ENCODE data around the gene RAE1.

RAE1 gene, protein sequence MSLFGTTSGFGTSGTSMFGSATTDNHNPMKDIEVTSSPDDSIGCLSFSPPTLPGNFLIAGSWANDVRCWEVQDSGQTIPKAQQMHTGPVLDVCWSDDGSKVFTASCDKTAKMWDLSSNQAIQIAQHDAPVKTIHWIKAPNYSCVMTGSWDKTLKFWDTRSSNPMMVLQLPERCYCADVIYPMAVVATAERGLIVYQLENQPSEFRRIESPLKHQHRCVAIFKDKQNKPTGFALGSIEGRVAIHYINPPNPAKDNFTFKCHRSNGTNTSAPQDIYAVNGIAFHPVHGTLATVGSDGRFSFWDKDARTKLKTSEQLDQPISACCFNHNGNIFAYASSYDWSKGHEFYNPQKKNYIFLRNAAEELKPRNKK

DNA sequence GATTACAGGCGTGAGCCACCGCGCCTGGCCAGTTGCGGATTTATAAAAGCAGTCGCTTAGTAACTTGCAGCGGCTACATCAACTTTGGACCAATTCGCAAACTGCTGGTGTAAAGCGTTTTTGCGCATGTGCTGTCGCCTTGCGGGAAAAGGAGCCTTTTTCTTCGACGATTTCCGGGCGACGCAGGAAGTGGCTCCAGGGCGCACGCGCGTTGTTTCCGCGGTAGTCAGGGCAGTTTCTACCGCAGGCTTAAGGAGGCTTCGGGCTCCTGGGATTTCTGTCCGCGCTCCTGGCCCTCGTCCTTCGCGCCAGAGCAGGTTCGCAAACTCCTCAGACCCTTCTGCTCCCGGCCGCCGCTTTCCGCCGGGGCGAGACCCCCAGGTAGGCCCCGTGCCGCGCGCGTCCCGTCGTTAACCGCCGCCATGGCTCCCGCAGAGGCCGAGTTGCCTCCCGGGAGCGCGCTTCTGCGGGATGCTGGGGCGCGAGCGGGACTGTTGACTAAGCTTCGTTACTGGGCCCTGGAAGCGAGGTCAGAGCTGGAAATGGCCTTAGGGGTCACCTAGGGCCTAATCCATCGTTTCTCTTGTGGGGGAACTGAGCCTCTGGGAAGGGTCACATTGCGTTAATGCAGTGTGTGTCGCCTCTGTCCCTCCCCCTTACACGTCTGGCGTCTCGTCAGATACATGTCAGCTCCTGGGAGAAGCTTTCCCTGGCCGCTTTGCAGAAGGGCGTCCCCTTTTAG is at the start of gene RAE1:
TSS of gene RAE1 (plus strand) at position 214 of the 742 bp plus-strand sequence. CDS start 2,784 bp downstream, outside the sequence.
- DNase-seq (ENCODE audit: low read depth), result peak; percentile 91

DNA sequence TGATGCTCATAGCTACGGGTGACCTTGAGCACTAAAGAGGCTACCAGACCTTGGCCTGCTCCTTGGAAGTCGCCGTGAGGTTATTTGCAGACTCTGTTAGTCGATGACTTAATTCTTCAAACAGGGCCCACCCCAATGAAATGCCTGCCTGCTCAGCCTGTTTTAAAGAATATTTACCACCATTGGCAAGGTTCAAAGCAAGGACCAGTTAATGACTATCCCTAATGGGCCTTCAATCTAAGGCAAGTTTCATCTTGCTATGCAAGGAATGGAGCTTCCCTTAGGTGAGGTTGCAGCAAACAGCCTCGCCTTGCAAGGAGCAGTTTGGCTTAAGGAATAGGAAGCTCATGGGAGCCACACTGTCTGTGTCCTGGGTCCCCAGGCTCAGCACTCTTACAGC is 44.3 kb upstream of the RAE1 start:
- no peak for DNase-seq (ENCODE audit: low read depth)

DNA sequence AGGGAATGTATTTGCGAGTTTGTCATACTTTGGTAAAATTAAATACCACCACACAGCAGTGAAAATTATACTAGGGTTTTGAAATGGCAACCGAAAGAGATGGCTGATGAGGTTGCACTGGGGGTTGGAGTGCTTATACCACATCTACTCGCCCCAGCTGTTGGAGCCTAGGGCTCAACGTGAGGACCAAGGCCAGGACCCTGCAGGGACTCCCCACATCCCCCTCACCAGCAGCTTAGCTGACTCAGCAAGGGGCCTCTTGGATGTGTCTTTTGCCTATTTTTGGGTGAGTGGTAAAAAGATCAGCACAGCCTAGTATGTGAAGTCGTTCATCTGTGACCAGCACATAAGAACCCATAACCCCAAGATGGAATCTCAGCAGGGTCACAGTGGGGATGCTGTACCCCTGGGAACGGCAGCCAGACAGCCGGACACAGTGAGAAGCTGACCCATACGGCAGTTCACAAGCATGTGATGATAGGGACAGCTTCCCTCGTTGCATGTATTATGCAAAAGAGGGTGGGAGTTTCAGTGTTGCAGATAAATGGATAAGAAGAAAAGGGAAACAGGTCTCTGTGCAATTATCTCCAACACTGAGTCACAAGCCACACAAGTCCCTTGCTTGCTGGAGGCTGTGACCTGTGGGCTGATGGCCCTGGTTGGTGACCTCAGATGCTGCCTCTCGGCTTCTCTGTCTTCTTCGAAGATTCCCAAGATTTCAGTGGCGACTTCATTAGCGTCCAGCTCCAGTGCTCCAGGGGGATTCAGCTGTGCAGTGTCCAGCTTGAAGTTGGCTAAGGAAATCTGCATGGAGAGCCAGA is 42.4 kb upstream of the RAE1 start:
- DNase-seq (ENCODE audit: low read depth), result no peak

DNA sequence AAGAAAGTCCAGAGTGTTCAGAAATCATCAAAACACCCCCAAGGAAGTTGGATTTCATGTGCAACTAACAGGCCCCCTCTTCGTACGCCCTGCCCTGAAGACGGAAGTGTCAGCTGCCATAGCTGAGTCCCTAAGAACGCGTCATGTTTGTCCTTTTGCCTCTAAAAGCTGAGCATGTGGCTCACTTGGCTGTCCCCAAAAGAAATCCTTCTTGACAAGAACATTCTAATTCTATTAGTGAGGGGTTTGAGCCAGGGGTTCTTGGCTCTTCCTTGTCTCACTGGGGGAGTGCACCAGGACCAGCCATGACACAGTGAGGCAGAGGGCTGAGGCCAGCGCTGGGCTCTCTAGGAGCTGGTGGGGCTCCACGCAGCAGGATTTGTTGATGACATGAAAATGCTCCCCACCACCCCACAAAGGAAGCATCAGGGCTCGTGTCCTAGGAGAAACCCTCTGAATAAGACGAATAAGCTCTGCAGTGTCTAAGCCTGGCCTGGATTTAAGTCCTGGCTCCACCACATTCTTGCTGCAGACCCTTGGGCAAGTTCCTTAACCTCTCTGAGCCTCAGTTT is 41.4 kb upstream of the RAE1 start:
- no peak for DNase-seq (ENCODE audit: low read depth)

DNA sequence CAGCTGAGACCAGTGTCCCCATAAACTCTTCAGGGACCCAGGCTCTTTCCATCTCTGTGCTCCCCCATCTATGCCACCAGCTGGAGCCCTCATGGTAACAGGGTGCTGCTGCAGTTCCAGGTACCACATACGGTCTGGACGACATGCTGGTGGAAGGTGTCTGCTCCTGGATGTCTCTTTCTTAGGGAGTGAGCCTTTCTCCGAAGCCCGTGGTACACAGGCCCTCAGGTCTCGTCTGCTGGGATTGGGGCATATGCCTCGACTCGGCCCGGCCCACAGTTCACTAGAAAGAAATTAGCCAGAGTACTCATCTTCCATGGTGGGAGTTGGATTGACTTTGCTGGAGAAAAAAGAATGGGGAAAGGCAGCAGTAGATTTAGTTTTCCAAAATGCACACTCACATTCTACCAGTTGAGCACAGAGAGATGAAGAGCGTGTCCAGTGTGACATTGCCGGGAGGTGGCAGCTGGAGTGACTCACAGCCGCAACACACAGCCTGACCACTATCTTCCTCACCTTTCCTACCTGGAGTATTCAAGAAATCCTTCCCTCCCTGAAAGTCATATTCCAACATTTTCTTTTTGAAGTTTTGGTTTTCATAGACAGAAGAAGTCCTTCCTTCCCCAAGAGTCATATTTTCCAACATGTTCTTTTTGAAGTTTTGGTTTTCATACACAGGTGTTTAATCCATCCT is 40.1 kb upstream of the RAE1 start:
- no peak for DNase-seq (ENCODE audit: low read depth)

DNA sequence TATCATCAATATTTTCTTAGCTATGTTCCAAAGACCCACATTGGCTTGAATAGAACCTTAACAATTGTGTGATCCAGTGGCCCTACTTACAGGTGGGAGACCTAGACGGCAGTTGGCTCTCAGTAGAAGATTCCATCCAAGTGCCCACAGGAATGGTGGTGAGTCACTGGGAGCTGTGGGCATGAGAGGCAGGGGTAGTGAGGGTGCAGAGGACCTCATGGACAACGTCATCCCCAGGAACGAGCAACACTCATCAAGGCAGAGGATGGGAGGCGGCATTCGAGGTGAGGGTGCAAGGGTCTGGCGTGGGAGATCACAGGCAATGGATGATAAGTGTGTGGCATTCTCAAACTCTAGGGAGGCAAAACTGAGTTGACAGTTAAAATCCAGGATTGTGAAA is 38.9 kb upstream of the RAE1 start:
- DNase-seq (ENCODE audit: low read depth), result no peak

DNA sequence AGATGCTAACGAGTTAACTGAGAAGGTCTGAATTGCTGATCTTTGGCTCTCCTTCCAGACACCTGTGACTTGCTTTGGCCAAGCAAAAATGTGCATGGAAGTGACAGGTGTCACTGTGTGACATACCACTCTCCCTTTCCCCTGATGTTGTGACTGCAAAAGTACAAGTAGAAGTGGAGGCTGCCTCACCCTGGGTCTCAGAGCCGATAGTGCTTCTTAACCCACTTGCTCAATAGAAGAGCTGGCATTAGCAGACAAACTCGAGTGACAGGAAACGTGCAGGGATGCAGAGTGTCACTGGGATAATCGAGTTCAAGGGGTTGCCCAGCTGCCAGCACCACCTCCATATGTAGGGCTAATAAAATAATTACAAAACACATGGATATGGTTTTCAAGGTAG is 37.8 kb upstream of the RAE1 start:
- DNase-seq (ENCODE audit: low read depth), result no peak

DNA sequence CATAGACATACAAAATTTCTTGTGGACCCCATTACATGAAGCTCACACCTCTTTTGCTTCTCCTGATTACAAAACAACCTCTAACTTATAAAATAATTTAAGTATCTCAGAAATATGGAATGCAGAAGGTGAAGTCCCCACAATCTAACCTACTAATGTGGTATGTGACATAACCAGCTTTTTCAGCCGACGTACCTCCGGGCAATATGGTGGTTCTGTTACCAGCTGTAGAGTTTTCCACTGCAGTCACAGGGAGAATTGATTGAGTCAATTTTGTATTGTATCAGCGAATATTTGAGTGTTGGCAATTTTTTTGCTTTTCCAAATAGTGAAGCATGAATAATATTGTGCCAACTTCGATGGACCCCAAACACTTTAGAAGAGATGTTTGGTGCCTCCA is 37.1 kb upstream of the RAE1 start:
- DNase-seq (ENCODE audit: low read depth), result no peak

DNA sequence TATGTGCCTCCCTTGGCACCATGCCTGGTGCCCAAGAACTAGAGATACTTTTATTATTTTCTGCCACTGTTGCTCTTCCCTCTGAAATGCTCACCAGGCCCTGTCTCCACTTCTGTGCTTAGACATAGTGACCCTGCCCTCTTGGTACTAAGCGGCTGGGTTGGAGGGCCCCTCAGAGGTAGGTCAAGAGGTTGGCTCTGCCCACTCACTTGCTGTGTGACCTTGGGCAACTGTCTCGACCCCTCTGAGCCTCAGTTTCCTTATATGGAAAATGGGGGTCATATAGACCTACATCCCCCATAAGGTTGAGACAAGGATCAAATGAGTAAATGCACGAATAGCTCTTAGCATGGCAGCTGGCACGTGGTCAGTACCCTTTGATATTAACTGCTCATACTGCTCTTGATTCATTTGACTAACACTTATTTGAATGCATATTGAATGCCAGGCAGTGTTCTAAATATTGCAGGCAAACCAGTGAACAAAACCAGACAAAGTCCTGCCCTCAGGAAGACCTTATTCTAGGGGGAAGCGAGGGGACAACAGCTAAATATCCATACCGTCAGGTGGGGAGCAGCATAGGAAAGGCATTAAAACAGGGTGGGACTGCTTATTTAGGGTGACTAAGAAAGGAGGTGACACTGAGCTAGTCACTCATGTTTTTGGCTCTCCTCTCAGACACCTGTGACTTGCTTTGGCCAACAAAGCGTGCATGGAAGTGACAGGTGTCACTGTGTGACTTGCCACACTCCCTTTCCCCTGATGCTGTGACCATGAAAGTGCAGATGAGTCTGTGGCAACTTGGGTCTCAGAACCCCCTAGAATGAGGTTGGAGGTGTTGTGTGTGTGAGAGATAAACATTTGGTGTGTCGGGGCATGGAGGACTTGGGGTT is 35.7 kb upstream of the RAE1 start:
- no peak for DNase-seq (ENCODE audit: low read depth)

DNA sequence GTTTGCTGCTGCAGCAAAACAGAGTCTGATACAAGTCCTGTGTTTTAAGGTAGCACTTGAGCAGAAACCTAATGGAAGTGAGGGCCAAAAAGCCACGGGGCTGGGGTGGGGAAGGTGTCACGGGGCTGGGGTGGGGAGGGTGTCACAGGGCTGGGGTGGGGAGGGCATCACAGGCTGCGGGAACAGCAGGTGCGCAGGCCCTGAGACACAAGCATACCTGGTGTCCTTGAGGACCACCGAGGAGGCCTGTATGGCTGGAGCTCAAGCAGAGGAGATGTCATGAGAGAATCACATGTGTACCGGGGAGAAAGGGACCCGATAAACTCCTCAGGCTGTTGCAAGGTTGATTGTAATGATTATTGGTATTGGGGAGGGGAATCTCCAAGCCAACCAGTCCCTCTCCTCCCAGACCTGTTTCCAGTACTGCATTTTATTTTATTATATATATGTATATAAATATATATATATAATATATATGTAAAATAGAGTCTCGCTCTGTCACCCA is 35.0 kb upstream of the RAE1 start:
- DNase-seq (ENCODE audit: low read depth), result no peak

DNA sequence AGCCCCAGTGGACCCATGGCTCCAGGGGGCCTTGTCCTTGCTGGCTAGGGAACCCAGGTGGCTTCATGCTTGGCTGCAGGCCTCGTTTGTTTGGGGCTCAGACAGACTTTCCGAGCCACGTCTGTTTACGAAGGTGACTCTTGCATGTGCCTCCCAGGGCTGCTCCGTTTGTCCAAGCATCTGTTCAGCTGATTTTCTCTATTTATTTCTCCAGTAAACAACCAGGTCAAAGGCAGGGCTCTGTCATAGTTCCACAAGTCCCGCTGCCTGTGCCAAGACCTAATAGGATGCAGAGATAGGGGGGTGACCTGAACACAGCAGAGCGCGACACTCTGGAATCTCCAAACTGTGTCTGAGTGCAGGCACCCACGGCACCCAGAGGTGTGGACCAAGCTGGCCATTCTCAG is 34.3 kb upstream of the RAE1 start:
- DNase-seq (ENCODE audit: low read depth), result no peak

DNA sequence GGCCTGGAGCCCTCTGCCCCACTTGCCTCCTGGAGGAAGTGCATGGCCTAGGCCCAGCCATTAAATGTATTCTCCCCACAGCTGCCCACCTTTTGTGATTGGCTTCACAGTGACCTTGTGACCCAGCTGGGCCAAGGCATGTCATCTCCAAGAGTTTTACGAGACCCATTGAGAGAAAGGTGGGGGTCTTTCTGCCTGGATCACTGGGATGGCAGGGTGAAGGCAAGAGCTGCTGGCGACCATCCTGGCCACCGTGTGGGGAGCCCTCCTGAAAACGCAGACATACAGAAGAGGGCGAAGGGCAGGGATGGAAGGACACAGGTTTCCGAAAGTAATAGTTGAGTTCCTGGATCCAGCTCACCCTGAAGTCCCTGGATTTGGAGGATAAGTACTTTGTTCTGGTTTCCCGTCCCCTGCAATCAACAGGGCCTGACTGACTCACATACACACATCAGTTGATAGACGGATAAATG is 33.7 kb upstream of the RAE1 start:
- DNase-seq (ENCODE audit: low read depth), result no peak

DNA sequence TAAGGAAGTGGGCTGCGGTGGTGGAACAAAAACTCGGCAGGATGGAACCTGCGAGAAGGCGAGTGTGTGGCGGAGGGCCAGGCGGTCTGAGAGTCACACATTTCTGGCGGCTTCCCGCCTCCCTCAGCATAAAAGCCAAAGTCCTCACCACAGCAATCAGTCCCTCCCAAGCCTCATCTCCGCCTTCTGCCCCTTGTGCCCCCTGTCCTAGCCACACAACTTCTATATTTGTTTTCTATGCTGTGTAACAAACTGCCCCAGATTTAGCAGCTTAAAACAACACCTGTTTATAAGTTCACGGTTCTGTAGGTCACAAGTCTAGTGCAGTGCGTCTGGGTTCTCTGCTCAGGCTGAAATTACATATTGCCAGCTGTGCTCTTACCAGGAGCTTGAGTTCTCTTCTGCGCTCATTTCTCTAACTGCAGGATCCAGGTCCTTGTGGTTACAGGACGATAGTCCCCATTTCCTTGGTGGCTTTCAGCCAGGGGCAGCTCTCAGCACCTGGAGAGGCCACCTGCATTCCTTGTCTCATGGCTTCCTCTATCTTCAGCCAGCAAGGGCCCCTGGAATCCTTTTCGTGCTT is 33.2 kb upstream of the RAE1 start:
- no peak for DNase-seq (ENCODE audit: low read depth)

DNA sequence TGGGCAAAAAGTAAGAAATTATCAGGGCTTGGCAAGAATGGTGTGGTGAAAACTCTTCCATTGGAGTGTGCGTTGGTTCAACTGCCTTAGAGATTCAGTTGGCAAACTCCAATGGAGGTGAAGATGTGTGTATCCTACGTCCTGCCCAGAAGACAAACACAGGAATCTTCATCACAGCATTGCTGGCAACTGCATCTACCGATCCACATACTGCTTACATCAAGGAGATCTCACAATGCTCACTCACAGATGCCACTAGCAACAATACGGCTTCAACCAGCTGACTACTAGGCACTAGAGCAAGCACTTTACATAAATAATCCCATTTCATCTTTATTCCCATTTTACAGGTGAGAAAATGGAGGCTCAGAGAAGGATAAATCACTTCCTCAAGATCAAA is 31.5 kb upstream of the RAE1 start:
- DNase-seq (ENCODE audit: low read depth), result no peak

DNA sequence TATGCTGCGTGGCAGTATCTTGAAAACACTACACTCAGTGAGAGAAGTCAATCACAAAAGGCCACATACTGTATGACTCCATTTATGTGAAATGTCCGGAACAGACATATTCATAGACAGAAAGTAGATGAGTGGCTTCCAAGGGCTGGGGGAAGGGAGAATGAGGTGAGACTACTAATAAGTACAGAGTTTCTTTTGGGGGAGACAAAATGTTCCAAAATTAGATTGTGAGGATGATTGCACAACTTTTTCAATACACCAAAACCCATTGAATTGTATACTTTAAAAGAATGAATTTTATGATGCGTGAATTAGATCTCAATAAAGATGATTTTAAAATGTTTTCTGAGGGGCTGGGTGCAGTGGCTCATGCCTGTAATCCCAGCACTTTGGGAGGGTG is 30.7 kb upstream of the RAE1 start:
- no peak for DNase-seq (ENCODE audit: low read depth)

DNA sequence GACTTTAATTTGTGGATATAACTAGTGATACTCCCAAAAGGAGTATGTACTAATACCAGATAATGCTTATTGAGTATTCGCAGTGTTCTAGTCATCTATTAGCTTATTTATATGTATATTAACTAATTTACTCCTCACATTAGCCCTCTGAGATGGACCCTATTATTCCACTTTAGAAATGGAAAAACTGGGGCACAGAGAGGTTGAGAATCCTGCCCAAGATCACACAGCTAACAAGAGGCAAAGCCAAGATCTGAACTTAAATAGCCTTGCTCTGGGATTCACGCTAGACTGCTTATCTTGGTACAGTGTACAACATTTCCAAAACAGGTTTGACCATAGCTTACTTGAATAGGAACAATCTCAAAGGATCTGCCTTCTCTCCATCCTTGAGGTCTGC is 29.9 kb upstream of the RAE1 start:
- DNase-seq (ENCODE audit: low read depth), result no peak

DNA sequence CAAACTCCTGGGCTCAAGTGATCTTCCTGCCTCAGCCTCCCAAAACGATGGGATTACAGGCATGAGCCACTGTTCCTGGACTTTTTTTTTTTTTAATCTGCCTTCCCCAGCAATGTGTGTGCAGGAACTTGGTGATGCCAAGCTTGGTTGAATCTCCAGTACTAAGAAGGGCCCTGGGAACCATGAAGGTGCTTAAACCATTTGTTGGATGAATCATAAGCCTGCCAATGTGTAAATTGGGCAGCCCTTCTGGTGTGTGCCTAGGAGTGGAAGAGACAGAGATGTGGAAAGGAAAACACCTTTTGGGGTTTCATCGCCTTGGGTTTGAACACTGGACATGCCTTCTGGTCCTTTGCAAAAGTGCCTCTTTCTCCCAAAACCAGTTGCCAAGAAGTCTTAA is 28.6 kb upstream of the RAE1 start:
- no peak for DNase-seq (ENCODE audit: low read depth)

DNA sequence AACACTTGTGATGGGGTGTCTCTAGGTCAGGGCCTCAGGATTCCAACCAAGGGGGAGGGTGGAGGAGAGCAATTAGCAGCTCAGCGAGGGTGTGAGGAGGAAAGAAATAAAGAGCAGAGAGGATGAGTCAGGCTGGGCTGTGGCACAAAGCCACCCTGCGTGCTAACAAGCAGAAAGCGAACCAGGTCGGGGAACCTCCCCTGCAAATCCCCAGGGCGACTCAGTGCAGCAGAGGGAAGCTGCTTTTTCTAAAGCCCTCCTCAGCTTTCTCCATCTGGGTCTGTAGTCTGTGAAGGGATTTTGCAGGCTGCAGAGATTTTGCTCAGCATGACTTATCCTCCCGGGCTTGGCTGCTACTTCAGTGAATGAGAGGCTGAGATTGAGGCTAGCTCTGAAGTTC is 28.0 kb upstream of the RAE1 start:
- no peak for DNase-seq (ENCODE audit: low read depth)

DNA sequence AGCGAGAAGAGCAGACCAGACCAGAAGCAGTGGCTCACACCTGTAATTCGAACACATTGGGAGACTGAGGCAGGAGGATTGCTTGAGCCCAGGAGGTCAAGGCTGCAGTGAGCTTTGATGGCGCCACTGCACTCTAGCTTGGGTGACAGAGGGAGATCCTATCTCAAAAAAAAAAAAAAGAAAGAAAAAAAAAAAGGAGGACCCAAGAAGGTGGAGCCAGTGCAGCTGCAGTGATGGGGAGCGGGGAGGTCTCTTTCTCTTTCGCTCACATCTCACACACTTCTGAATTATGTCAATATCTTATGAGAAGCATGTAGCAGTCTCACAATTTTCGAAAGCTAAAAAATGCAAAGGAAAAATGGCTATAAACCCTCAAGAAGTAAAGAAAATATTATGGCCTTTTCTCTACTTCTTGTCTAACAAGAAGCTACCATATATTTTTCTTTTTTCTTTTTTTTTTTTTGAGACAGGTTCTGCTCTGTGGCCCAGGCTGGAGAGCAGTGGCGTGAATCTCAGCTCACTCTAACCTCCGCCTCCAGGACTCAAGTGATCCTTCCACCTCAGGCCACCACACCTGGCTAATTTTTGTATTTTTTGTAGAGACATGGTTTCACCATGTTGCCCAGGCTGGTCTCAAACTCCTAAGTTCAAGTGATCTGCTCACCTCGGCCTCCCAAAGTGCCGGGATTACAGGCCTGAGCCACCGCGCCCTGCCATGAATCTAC is 25.3 kb upstream of the RAE1 start:
- no peak for DNase-seq (ENCODE audit: low read depth)
